GM12878 (cell line): ENCODE measurements around the gene TAF6. TPM values are rescaled to one million over a fixed set of nuclear protein-coding genes. Genes with fewer than 3 reads are reported as not detected.

Experiments
- ATAC-seq: fragments of 200-7000 bp; cut with Tn5 transposase; 3 replicates; pipeline ENCODE4 v1.9.1; 2020; ENCODE audit warnings: mild to moderate bottlenecking, moderate library complexity
- BruUV-seq: library from RNA; stranded (reverse); fragments of 400-500 nt; replicated peaks from 2 replicates; lab custom pipeline; 2021; lab: Mats Ljungman, UMichigan
- CTCF ChIA-PET: fragments of 300-600 bp; sonication (Branson Sonifier 250); formaldehyde crosslinking; extraction: SDS; loops from one replicate; lab custom pipeline; 2021; ENCODE audit warnings: inconsistent platforms; lab: Yijun Ruan, JAX
- POLR2A ChIA-PET: fragments of 350-600 bp; formaldehyde crosslinking; extraction: SDS; loops from one replicate; lab custom pipeline; 2021; ENCODE audit warnings: inconsistent platforms; lab: Charles Lee
- RAD21 ChIA-PET: fragments of 300-600 bp; sonication (Branson Sonifier 250); formaldehyde crosslinking; loops from one replicate; lab custom pipeline; 2023; ENCODE audit warnings: antibody characterized with exemption; ENCODE audit not compliant: unreplicated experiment; lab: Charles Lee
- SMC1A ChIA-PET: fragments of 300-600 bp; sonication (Branson Sonifier 250); formaldehyde crosslinking; loops from one replicate; lab custom pipeline; 2023; ENCODE audit not compliant: unreplicated experiment, uncharacterized antibody; lab: Charles Lee
- DNase-seq: peaks from one replicate; pipeline ENCODE4 v3.0.0-alpha.2; 2011; ENCODE audit warnings: low read depth, low spot score
- FAIRE-seq: peaks from 3 replicates; lab custom pipeline; 2011; peaks lifted over from hg19 to GRCh38; lab: Jason Lieb, UNC
- H2AFZ ChIP-seq: 2 replicates; pipeline ENCODE4 v1.6.0; 2011; ENCODE audit warnings: low read depth, low read length, control low read depth; ENCODE audit not compliant: control insufficient read depth
- H3K27ac ChIP-seq: 2 replicates; pipeline ENCODE4 v1.5.1; 2011; ENCODE audit warnings: control low read depth; ENCODE audit not compliant: control insufficient read depth, insufficient read depth
- H3K27me3 ChIP-seq, 2 experiments: replicated peaks in 1 of 2; 2 replicates each; pipeline versions ENCODE4 v1.6.0 to v1.6.1; 2011; ENCODE audit warnings: low read length in 1 of 2; ENCODE audit not compliant: control insufficient read depth in 2 of 2, insufficient read depth in 2 of 2
- H3K36me3 ChIP-seq, 2 experiments: 2 replicates each; pipeline ENCODE4 v1.5.1; 2011; ENCODE audit warnings: low read length in 1 of 2; ENCODE audit not compliant: control insufficient read depth in 2 of 2, insufficient read depth in 2 of 2
- H3K4me1 ChIP-seq: 2 replicates; pipeline ENCODE4 v1.6.1; 2011; ENCODE audit warnings: mild to moderate bottlenecking, low read length, moderate library complexity, mixed read lengths; ENCODE audit not compliant: control insufficient read depth, insufficient read depth
- H3K4me2 ChIP-seq: 2 replicates; pipeline ENCODE4 v1.6.0; 2011; ENCODE audit warnings: control low read depth; ENCODE audit not compliant: control insufficient read depth, insufficient read depth
- H3K4me3 ChIP-seq: fragments of 200-600 bp; sonication (generic); 2 replicates; pipeline ENCODE4 v1.5.1; 2016
- H3K79me2 ChIP-seq: 2 replicates; pipeline ENCODE4 v1.6.0; 2011; ENCODE audit warnings: low read length; ENCODE audit not compliant: control insufficient read depth, insufficient read depth
- H3K9ac ChIP-seq: 2 replicates; pipeline ENCODE4 v1.8.0; 2011; ENCODE audit warnings: low read length, control low read depth, mixed read lengths; ENCODE audit not compliant: control insufficient read depth, insufficient read depth
- H3K9me3 ChIP-seq: replicated peaks from 3 replicates; pipeline ENCODE4 v1.5.1; 2011; ENCODE audit warnings: mild to moderate bottlenecking, low read length; ENCODE audit not compliant: control insufficient read depth, insufficient read depth
- H4K20me1 ChIP-seq: 2 replicates; pipeline ENCODE4 v1.6.0; 2011; ENCODE audit not compliant: control insufficient read depth, insufficient read depth
- BMI1 ChIP-seq: fragments of 450-650 bp; IDR thresholded peaks from 2 replicates; pipeline ENCODE4 v1.6.1; 2016; ENCODE audit warnings: mild to moderate bottlenecking, moderate library complexity, borderline replicate concordance
- DPF2 ChIP-seq: fragments of 450-650 bp; IDR thresholded peaks from 2 replicates; pipeline ENCODE4 v1.6.1; 2017; ENCODE audit warnings: mild to moderate bottlenecking
- HDAC2 ChIP-seq: fragments of 200-600 bp; sonication (generic); IDR thresholded peaks from 2 replicates; pipeline ENCODE4 v1.6.1; 2017
- HDAC6 ChIP-seq: fragments of 200-600 bp; sonication (generic); IDR thresholded peaks from one replicate; pipeline ENCODE4 v1.8.0; 2017; ENCODE audit warnings: antibody characterized with exemption; ENCODE audit not compliant: unreplicated experiment
- IRF3 ChIP-seq: fragments of 450-650 bp; IDR thresholded peaks from 2 replicates; pipeline ENCODE4 v1.6.1; 2014; ENCODE audit warnings: mild to moderate bottlenecking
- JUND ChIP-seq: IDR thresholded peaks from 2 replicates; pipeline ENCODE4 v1.6.1; 2012; ENCODE audit warnings: low read depth, mild to moderate bottlenecking, low read length, improper control_type of control experiment, moderate library complexity
- KLF5 ChIP-seq: fragments of 450-650 bp; IDR thresholded peaks from 2 replicates; pipeline ENCODE4 v1.6.1; 2014; ENCODE audit warnings: mild to moderate bottlenecking; ENCODE audit not compliant: partially characterized antibody
- NKRF ChIP-seq: fragments of 450-650 bp; conservative IDR thresholded peaks from 2 replicates; pipeline ENCODE4 v1.6.1; 2017; ENCODE audit warnings: mild to moderate bottlenecking, moderate library complexity
- RFX5 ChIP-seq: IDR thresholded peaks from 2 replicates; pipeline ENCODE4 v1.6.1; 2011; ENCODE audit warnings: low read depth, low read length, improper control_type of control experiment
- TAF1 ChIP-seq: IDR thresholded peaks from 2 replicates; pipeline ENCODE4 v1.6.1; 2011; ENCODE audit warnings: mild to moderate bottlenecking, low read depth, low read length, borderline replicate concordance
- ZNF24 ChIP-seq: fragments of 450-650 bp; IDR thresholded peaks from 2 replicates; pipeline ENCODE4 v1.6.1; 2017; ENCODE audit warnings: antibody characterized with exemption, mild to moderate bottlenecking
- ZNF592 ChIP-seq: fragments of 450-650 bp; IDR thresholded peaks from 2 replicates; pipeline ENCODE4 v1.6.1; 2017; ENCODE audit warnings: mild to moderate bottlenecking, moderate library complexity
- ZNF622 ChIP-seq: fragments of 450-650 bp; IDR thresholded peaks from 2 replicates; pipeline ENCODE4 v1.6.1; 2017; ENCODE audit warnings: mild to moderate bottlenecking, inconsistent platforms
- WGBS: methylation state at CpG from one replicate; pipeline ENCODE4 v1.1.6; 2016; ENCODE audit warnings: low lambda C conversion rate; ENCODE audit not compliant: insufficient replicate concordance, insufficient coverage; ENCODE audit errors: missing lambda C conversion rate; 5-methylcytosine and 5-hydroxymethylcytosine counted together
- in situ Hi-C: fragments of 300-500 bp; cut with MboI; formaldehyde crosslinking; loops from 9 replicates; pipeline ENCODE4 v1.14.3; 2018; ENCODE audit warnings: mixed read lengths
- intact Hi-C: fragments of 100-400 bp; cut with micrococcal nuclease; formaldehyde crosslinking; loops from one replicate; pipeline ENCODE4 v1.14.2; 2022; ENCODE audit not compliant: unreplicated experiment
- polyA plus RNA-seq, 11 experiments: library from polyadenylated mRNA; depleted of rRNA in 4 of 11; unstranded in 6 of 11; stranded (reverse) in 5 of 11; fragments of >200 nt; fragmentation: Nextera tagmentation in 4 of 11; fragmentation: Illumina TruSeq in 1 of 11; extraction: Ambion mirVana in 4 of 11; extraction: Trizol in 1 of 11; gene quantifications; 1 replicate in 1 of 11; 2 replicates in 10 of 11; pipeline versions ENCODE4 v1.2.1 to v1.2.3, GENCODE V29; 2011 to 2016; ENCODE audit warnings: inconsistent platforms in 2 of 11, missing spikeins in 2 of 11, low read depth in 1 of 11
- total RNA-seq, 4 experiments: library from RNA; depleted of rRNA in 3 of 4; stranded (reverse); fragments of >200 nt in 3 of 4; fragmentation: Illumina TruSeq in 1 of 4; extraction: Trizol in 1 of 4; gene quantifications; 2 replicates each; pipeline versions ENCODE4 v1.2.1 to v1.2.3, GENCODE V29; 2013 to 2021
- TF ChIP-seq, protein P1 (sequence below): fragments of 450-650 bp; formaldehyde crosslinking; IDR thresholded peaks from 2 replicates; pipeline ENCODE4 v1.4.0; 2022; ENCODE audit warnings: mild to moderate bottlenecking, moderate library complexity

The TAF6 gene
- total and polyA plus RNA-seq, 10 of the 15 experiments (the other 5 are each of a cell fraction or from before 2014, with no cell fraction given) = 0.27 to 42.6 (median 17.0) TPM

DNA sequence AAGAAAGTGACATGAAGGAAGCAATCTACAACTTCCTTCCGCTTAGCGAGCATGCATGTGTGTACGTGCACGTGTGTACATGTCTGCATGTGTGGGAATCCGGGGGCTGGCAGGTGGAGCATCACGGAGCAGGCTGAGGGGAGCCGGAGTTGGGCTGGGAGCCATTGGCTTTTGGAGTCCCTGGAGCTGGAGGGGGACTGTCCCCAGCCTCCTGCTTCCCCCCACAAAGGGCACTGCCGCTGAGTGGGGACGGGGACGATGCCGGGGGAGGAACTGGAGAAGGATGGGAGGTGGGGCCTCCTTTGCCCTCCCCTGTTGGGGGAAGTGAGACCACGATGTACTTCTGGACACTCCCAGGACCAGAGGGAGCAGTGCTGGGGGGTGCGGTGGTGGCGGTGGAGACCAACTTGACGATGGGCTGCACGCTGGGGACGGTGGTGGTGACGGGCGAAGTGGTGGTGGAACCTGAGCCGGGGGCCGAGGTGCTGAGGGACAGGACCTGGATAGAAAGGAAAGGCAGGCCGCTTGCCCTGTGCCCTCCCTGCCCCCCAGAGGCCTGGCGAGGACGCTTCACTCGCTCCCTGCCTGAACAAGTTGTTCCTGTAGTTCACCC, 11.9 kb downstream of the TAF6 start:
- no TSS peak for BruUV-seq
- ChIA-PET SMC1A (no interaction called here), CTCF (no interaction called here), POLR2A (no interaction called here), RAD21 (no interaction called here)
- no peak overlapping the region for H3K9ac ChIP-seq
- WGBS = 96% methylated on average over 23 of the region's 25 CpGs
- peaks cover 5 to 9% of the 10 kb centered on the region in 2 experiments; a peak in 3 of 4 replicates for H3K36me3 ChIP-seq
- H3K4me2 ChIP-seq = no peak overlapping the region
- peaks cover 4% of the 10 kb centered on the region for H3K4me1 ChIP-seq
- H3K27ac ChIP-seq = no peak overlapping the region
- no peak for ATAC-seq
- no peak overlapping the region for H3K4me3 ChIP-seq
- H3K27me3 ChIP-seq = no peaks in the 10 kb centered on the region
- H3K9me3 ChIP-seq = no peaks in the 10 kb centered on the region
- H3K79me2 ChIP-seq = peaks cover 3% of the 10 kb centered on the region
- in situ Hi-C loops (no loop called here), intact Hi-C loops (no loop called here)
- DNase-seq = no peak
- H2AFZ ChIP-seq = no peak overlapping the region
- no peak for FAIRE-seq
- H4K20me1 ChIP-seq = no peaks in the 10 kb centered on the region
- TF ChIP-seq ZNF592 (no peak), DPF2 (no peak), NKRF (no peak), ZNF24 (no peak), BMI1 (no peak), KLF5 (no peak), IRF3 (no peak), HDAC6 (no peak), JUND (no peak), HDAC2 (no peak), RFX5 (no peak), ZNF622 (no peak), TAF1 (no peak)
- TF ChIP-seq, protein P1, sequence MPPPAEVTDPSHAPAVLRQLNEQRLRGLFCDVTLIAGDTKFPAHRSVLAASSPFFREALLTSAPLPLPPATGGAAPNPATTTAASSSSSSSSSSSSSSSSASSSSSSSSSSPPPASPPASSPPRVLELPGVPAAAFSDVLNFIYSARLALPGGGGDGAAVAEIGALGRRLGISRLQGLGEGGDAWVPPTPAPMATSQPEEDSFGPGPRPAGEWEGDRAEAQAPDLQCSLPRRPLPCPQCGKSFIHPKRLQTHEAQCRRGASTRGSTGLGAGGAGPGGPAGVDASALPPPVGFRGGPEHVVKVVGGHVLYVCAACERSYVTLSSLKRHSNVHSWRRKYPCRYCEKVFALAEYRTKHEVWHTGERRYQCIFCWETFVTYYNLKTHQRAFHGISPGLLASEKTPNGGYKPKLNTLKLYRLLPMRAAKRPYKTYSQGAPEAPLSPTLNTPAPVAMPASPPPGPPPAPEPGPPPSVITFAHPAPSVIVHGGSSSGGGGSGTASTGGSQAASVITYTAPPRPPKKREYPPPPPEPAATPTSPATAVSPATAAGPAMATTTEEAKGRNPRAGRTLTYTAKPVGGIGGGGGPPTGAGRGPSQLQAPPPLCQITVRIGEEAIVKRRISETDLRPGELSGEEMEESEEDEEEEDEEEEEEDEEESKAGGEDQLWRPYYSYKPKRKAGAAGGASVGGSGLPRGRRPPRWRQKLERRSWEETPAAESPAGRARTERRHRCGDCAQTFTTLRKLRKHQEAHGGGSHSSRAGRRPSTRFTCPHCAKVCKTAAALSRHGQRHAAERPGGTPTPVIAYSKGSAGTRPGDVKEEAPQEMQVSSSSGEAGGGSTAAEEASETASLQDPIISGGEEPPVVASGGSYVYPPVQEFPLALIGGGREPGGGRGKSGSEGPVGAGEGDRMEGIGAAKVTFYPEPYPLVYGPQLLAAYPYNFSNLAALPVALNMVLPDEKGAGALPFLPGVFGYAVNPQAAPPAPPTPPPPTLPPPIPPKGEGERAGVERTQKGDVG (CRISPR knock-in tag) = no peak
